GM12878 (cell line): ENCODE results near the gene TUT1. TPM values are rescaled to one million over a fixed set of nuclear protein-coding genes. Genes with fewer than 3 reads are reported as not detected.

Experiments used
- ATAC-seq: fragments of 200-7000 bp; cut with Tn5 transposase; 3 replicates; pipeline ENCODE4 v1.9.1; 2020; ENCODE audit warnings: mild to moderate bottlenecking, moderate library complexity
- BruUV-seq: library from RNA; stranded (reverse); fragments of 400-500 nt; replicated peaks from 2 replicates; lab custom pipeline; 2021; lab: Mats Ljungman, UMichigan
- CTCF ChIA-PET: fragments of 300-600 bp; sonication (Branson Sonifier 250); formaldehyde crosslinking; extraction: SDS; loops from one replicate; lab custom pipeline; 2021; ENCODE audit warnings: inconsistent platforms; lab: Yijun Ruan, JAX
- POLR2A ChIA-PET: fragments of 350-600 bp; formaldehyde crosslinking; extraction: SDS; loops from one replicate; lab custom pipeline; 2021; ENCODE audit warnings: inconsistent platforms; lab: Charles Lee
- RAD21 ChIA-PET: fragments of 300-600 bp; sonication (Branson Sonifier 250); formaldehyde crosslinking; loops from one replicate; lab custom pipeline; 2023; ENCODE audit warnings: antibody characterized with exemption; ENCODE audit not compliant: unreplicated experiment; lab: Charles Lee
- SMC1A ChIA-PET: fragments of 300-600 bp; sonication (Branson Sonifier 250); formaldehyde crosslinking; loops from one replicate; lab custom pipeline; 2023; ENCODE audit not compliant: unreplicated experiment, uncharacterized antibody; lab: Charles Lee
- DNase-seq: peaks from one replicate; pipeline ENCODE4 v3.0.0-alpha.2; 2011; ENCODE audit warnings: low read depth, low spot score
- FAIRE-seq: peaks from 3 replicates; lab custom pipeline; 2011; peaks lifted over from hg19 to GRCh38; lab: Jason Lieb, UNC
- H2AFZ ChIP-seq: 2 replicates; pipeline ENCODE4 v1.6.0; 2011; ENCODE audit warnings: low read depth, low read length, control low read depth; ENCODE audit not compliant: control insufficient read depth
- H3K27ac ChIP-seq: 2 replicates; pipeline ENCODE4 v1.5.1; 2011; ENCODE audit warnings: control low read depth; ENCODE audit not compliant: control insufficient read depth, insufficient read depth
- H3K27me3 ChIP-seq, 2 experiments: replicated peaks in 1 of 2; 2 replicates each; pipeline versions ENCODE4 v1.6.0 to v1.6.1; 2011; ENCODE audit warnings: low read length in 1 of 2; ENCODE audit not compliant: control insufficient read depth in 2 of 2, insufficient read depth in 2 of 2
- H3K36me3 ChIP-seq, 2 experiments: 2 replicates each; pipeline ENCODE4 v1.5.1; 2011; ENCODE audit warnings: low read length in 1 of 2; ENCODE audit not compliant: control insufficient read depth in 2 of 2, insufficient read depth in 2 of 2
- H3K4me1 ChIP-seq: 2 replicates; pipeline ENCODE4 v1.6.1; 2011; ENCODE audit warnings: mild to moderate bottlenecking, low read length, moderate library complexity, mixed read lengths; ENCODE audit not compliant: control insufficient read depth, insufficient read depth
- H3K4me2 ChIP-seq: 2 replicates; pipeline ENCODE4 v1.6.0; 2011; ENCODE audit warnings: control low read depth; ENCODE audit not compliant: control insufficient read depth, insufficient read depth
- H3K4me3 ChIP-seq: fragments of 200-600 bp; sonication (generic); 2 replicates; pipeline ENCODE4 v1.5.1; 2016
- H3K79me2 ChIP-seq: 2 replicates; pipeline ENCODE4 v1.6.0; 2011; ENCODE audit warnings: low read length; ENCODE audit not compliant: control insufficient read depth, insufficient read depth
- H3K9ac ChIP-seq: 2 replicates; pipeline ENCODE4 v1.8.0; 2011; ENCODE audit warnings: low read length, control low read depth, mixed read lengths; ENCODE audit not compliant: control insufficient read depth, insufficient read depth
- H3K9me3 ChIP-seq: replicated peaks from 3 replicates; pipeline ENCODE4 v1.5.1; 2011; ENCODE audit warnings: mild to moderate bottlenecking, low read length; ENCODE audit not compliant: control insufficient read depth, insufficient read depth
- H4K20me1 ChIP-seq: 2 replicates; pipeline ENCODE4 v1.6.0; 2011; ENCODE audit not compliant: control insufficient read depth, insufficient read depth
- BACH1 ChIP-seq: fragments of 450-650 bp; IDR thresholded peaks from 2 replicates; pipeline ENCODE4 v1.6.1; 2017; ENCODE audit warnings: mild to moderate bottlenecking, borderline replicate concordance
- CEBPB ChIP-seq, 2 experiments: fragments of 150-350 bp in 1 of 2; IDR thresholded peaks; 2 replicates each; pipeline ENCODE4 v1.6.1; 2012 to 2014; ENCODE audit warnings: low read depth in 2 of 2, low read length in 2 of 2, borderline replicate concordance in 1 of 2, inconsistent platforms in 1 of 2
- ETV6 ChIP-seq, 2 experiments: fragments of 450-650 bp in 1 of 2; IDR thresholded peaks in 1 of 2; conservative IDR thresholded peaks in 1 of 2; 2 replicates each; pipeline ENCODE4 v1.6.1; 2014; ENCODE audit warnings: antibody characterized with exemption in 1 of 2, borderline replicate concordance in 1 of 2, low read depth in 1 of 2, mild to moderate bottlenecking in 1 of 2, moderate library complexity in 1 of 2
- EZH2 ChIP-seq: IDR thresholded peaks from 2 replicates; pipeline ENCODE4 v1.6.1; 2012; ENCODE audit warnings: low read depth, mild to moderate bottlenecking, control low read depth, inconsistent platforms, low read length, borderline replicate concordance; ENCODE audit not compliant: control insufficient read depth
- MYB ChIP-seq: fragments of 150-350 bp; IDR thresholded peaks from 2 replicates; pipeline ENCODE4 v1.6.1; 2014; ENCODE audit warnings: mild to moderate bottlenecking, low read depth, low read length, borderline replicate concordance
- NR2F1 ChIP-seq: fragments of 450-650 bp; conservative IDR thresholded peaks from 2 replicates; pipeline ENCODE4 v1.6.1; 2017; ENCODE audit warnings: mild to moderate bottlenecking
- NRF1 ChIP-seq: conservative IDR thresholded peaks from 2 replicates; pipeline ENCODE4 v1.6.1; 2011; ENCODE audit warnings: mild to moderate bottlenecking, low read depth, low read length, improper control_type of control experiment
- RCOR1 ChIP-seq: conservative IDR thresholded peaks from 2 replicates; pipeline ENCODE4 v1.6.1; 2012; ENCODE audit warnings: low read depth, low read length, improper control_type of control experiment
- RFX5 ChIP-seq: IDR thresholded peaks from 2 replicates; pipeline ENCODE4 v1.6.1; 2011; ENCODE audit warnings: low read depth, low read length, improper control_type of control experiment
- SIX5 ChIP-seq: IDR thresholded peaks from 2 replicates; pipeline ENCODE4 v1.6.1; 2011; ENCODE audit warnings: mild to moderate bottlenecking, low read depth, low read length, moderate library complexity; ENCODE audit not compliant: severe bottlenecking
- SRF ChIP-seq, 2 experiments: IDR thresholded peaks; 2 replicates each; pipeline ENCODE4 v1.6.1; 2011; ENCODE audit warnings: low read depth in 2 of 2, low read length in 2 of 2, mild to moderate bottlenecking in 1 of 2, moderate library complexity in 1 of 2
- STAT3 ChIP-seq: IDR thresholded peaks from 2 replicates; pipeline ENCODE4 v1.6.1; 2011; ENCODE audit warnings: low read depth, low read length, improper control_type of control experiment
- WGBS: methylation state at CpG from one replicate; pipeline ENCODE4 v1.1.6; 2016; ENCODE audit warnings: low lambda C conversion rate; ENCODE audit not compliant: insufficient replicate concordance, insufficient coverage; ENCODE audit errors: missing lambda C conversion rate; 5-methylcytosine and 5-hydroxymethylcytosine counted together
- in situ Hi-C: fragments of 300-500 bp; cut with MboI; formaldehyde crosslinking; loops from 9 replicates; pipeline ENCODE4 v1.14.3; 2018; ENCODE audit warnings: mixed read lengths
- intact Hi-C: fragments of 100-400 bp; cut with micrococcal nuclease; formaldehyde crosslinking; loops from one replicate; pipeline ENCODE4 v1.14.2; 2022; ENCODE audit not compliant: unreplicated experiment
- polyA plus RNA-seq, 11 experiments: library from polyadenylated mRNA; depleted of rRNA in 4 of 11; unstranded in 6 of 11; stranded (reverse) in 5 of 11; fragments of >200 nt; fragmentation: Nextera tagmentation in 4 of 11; fragmentation: Illumina TruSeq in 1 of 11; extraction: Ambion mirVana in 4 of 11; extraction: Trizol in 1 of 11; gene quantifications; 1 replicate in 1 of 11; 2 replicates in 10 of 11; pipeline versions ENCODE4 v1.2.1 to v1.2.3, GENCODE V29; 2011 to 2016; ENCODE audit warnings: inconsistent platforms in 2 of 11, missing spikeins in 2 of 11, low read depth in 1 of 11
- total RNA-seq, 4 experiments: library from RNA; depleted of rRNA in 3 of 4; stranded (reverse); fragments of >200 nt in 3 of 4; fragmentation: Illumina TruSeq in 1 of 4; extraction: Trizol in 1 of 4; gene quantifications; 2 replicates each; pipeline versions ENCODE4 v1.2.1 to v1.2.3, GENCODE V29; 2013 to 2021
- TF ChIP-seq, protein P1 (sequence below): fragments of 450-650 bp; conservative IDR thresholded peaks from 2 replicates; pipeline ENCODE4 v1.6.1; 2017; ENCODE audit warnings: mild to moderate bottlenecking, moderate library complexity
- TF ChIP-seq, protein P2 (sequence below): fragments of 450-650 bp; IDR thresholded peaks from 2 replicates; pipeline ENCODE4 v1.6.1; 2017; ENCODE audit warnings: mild to moderate bottlenecking, moderate library complexity

The TUT1 gene
- total and polyA plus RNA-seq, 10 of the 15 experiments (the other 5 are each of a cell fraction or from before 2014, with no cell fraction given) = 1.1 to 29.9 (median 16.2) TPM

DNA sequence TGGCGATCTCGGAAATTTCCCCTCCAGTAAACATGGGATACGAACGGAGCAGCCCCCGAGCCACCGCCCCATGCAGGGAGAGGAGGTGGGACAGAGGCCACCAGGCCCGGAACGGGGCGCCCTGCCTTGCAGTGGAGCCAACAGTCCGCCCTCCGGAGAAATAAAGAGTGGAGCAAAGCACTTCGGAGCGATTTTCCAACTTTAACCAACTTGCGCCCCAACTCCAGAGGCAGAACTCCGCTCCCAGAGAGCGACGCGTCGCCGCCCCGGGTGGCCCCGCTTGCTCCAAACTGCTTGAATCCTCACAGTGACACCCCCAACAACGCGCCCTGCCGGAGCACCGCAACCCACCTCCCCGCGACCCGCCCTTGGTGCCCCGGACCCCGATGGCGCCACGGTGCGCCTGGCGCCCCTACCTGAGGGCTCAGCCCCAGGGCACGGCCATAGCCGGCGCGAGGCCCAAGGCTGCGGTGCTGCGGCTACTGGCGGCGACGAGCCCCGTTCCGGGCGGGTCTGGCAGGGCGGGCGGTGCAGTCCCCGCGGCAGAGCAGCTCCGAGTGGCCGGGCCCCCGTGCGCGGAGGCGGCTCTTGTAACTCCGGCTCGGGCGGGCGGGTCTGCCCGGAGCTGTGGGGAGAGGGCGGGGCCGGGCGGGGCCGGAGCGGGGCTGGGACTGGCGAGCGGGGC, 44.9 kb downstream of the TUT1 start, which contains the start of gene AHNAK:
Gene AHNAK, minus strand, starts transcription at position 563 of the 685 bp plus-strand sequence. CDS start 10,708 bp downstream, outside the sequence.
- 2% methylated on average over 43 of the region's 69 CpGs for WGBS
- Histone ChIP-seq H3K79me2 (peaks cover 43% of the 10 kb centered on the region), H3K27ac (0 out of 2 replicates have a peak within 1 kb of the TSS, but pooled peaks have one; percentile 65), H2AFZ (peak within 1 kb of the TSS; percentile 15; the same call in 1 of the 2 replicates), H3K4me1 (peaks cover 57% of the 10 kb centered on the region), H3K36me3 (no peaks in the 10 kb centered on the region), H3K9me3 (no peaks in the 10 kb centered on the region), H3K9ac (peak within 1 kb of the TSS; percentile 42), H4K20me1 (no peaks in the 10 kb centered on the region; the same call in 1 of the 2 replicates), H3K4me2 (peak within 1 kb of the TSS; percentile 97), H3K27me3 (no peaks in the 10 kb centered on the region; a peak in 2 of 4 replicates), H3K4me3 (peak within 1 kb of the TSS; percentile 84)
- ChIA-PET POLR2A (interaction anchor here (10.3 kb wide), 1 partner anchor 10 kb away, joined by 188 read pairs; no protein-coding TSS in a partner anchor), RAD21 (interaction anchor here (0.8 to 9.1 kb wide), 5 partner anchors 10 to 121 kb away, joined by 3 to 313 read pairs (median 4); partner anchors contain the start of gene EEF1G), CTCF (interaction anchor here (0.7 to 1.3 kb wide), 2 partner anchors 11 to 24 kb away, joined by 3 to 8 read pairs; no protein-coding TSS in a partner anchor), SMC1A (interaction anchor here (1.5 kb wide), 1 partner anchor 11 kb away, joined by 5 read pairs; no protein-coding TSS in a partner anchor)
- DNase-seq (no peak), ATAC-seq (peak; percentile 65), FAIRE-seq (no peak)
- BruUV-seq = no TSS peak
- in situ Hi-C loops = no loop called here
- intact Hi-C loops = no loop called here
- TF ChIP-seq, protein P1, sequence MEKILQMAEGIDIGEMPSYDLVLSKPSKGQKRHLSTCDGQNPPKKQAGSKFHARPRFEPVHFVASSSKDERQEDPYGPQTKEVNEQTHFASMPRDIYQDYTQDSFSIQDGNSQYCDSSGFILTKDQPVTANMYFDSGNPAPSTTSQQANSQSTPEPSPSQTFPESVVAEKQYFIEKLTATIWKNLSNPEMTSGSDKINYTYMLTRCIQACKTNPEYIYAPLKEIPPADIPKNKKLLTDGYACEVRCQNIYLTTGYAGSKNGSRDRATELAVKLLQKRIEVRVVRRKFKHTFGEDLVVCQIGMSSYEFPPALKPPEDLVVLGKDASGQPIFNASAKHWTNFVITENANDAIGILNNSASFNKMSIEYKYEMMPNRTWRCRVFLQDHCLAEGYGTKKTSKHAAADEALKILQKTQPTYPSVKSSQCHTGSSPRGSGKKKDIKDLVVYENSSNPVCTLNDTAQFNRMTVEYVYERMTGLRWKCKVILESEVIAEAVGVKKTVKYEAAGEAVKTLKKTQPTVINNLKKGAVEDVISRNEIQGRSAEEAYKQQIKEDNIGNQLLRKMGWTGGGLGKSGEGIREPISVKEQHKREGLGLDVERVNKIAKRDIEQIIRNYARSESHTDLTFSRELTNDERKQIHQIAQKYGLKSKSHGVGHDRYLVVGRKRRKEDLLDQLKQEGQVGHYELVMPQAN = peak; percentile 49; the same call in 1 of the 2 replicates
- TF ChIP-seq SIX5 (no peak), ETV6 (conservative IDR thresholded peaks at IDR 0.05 in 1 of 2, IDR thresholded peaks at IDR 0.05 in 1 of 2; ENCODE audit: borderline replicate concordance in 1 of 2, low read depth in 1 of 2) (no peak), SRF (IDR thresholded peaks at IDR 0.05; ENCODE audit: low read depth in 2 of 2, low read length in 2 of 2) (no peak), STAT3 (no peak), RFX5 (no peak), NRF1 (no peak), RCOR1 (no peak), NR2F1 (no peak; the same call in 1 of the 2 replicates), BACH1 (peak; percentile 55; the same call in 1 of the 2 replicates), MYB (no peak), CEBPB (IDR thresholded peaks at IDR 0.05; ENCODE audit: borderline replicate concordance in 1 of 2, low read depth in 2 of 2, low read length in 2 of 2) (no peak), EZH2 (no peak)
- TF ChIP-seq, protein P2, sequence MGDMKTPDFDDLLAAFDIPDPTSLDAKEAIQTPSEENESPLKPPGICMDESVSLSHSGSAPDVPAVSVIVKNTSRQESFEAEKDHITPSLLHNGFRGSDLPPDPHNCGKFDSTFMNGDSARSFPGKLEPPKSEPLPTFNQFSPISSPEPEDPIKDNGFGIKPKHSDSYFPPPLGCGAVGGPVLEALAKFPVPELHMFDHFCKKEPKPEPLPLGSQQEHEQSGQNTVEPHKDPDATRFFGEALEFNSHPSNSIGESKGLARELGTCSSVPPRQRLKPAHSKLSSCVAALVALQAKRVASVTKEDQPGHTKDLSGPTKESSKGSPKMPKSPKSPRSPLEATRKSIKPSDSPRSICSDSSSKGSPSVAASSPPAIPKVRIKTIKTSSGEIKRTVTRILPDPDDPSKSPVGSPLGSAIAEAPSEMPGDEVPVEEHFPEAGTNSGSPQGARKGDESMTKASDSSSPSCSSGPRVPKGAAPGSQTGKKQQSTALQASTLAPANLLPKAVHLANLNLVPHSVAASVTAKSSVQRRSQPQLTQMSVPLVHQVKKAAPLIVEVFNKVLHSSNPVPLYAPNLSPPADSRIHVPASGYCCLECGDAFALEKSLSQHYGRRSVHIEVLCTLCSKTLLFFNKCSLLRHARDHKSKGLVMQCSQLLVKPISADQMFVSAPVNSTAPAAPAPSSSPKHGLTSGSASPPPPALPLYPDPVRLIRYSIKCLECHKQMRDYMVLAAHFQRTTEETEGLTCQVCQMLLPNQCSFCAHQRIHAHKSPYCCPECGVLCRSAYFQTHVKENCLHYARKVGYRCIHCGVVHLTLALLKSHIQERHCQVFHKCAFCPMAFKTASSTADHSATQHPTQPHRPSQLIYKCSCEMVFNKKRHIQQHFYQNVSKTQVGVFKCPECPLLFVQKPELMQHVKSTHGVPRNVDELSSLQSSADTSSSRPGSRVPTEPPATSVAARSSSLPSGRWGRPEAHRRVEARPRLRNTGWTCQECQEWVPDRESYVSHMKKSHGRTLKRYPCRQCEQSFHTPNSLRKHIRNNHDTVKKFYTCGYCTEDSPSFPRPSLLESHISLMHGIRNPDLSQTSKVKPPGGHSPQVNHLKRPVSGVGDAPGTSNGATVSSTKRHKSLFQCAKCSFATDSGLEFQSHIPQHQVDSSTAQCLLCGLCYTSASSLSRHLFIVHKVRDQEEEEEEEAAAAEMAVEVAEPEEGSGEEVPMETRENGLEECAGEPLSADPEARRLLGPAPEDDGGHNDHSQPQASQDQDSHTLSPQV = no peak
